Fibroblast of lung (primary cell): ENCODE results near the gene TPCN2. TPM values are rescaled to one million over a fixed set of nuclear protein-coding genes. Genes with fewer than 3 reads are reported as not detected.
A peak's percentile ranks its signal among the peaks of the same experiment; 100 is the strongest.

Source experiments
- DNase-seq, 2 donors: peaks; one replicate each; pipeline versions ENCODE4 v3.0.0 to v3.0.0-alpha.2; 2010; ENCODE audit warnings: low read depth in 2 of 2
- H2AFZ ChIP-seq: 2 replicates; pipeline ENCODE4 v1.5.1; 2012; ENCODE audit warnings: low read length, control low read depth, inconsistent platforms
- H3K27ac ChIP-seq: 2 replicates; pipeline ENCODE4 v1.5.1; 2011; ENCODE audit warnings: low read length, control low read depth; ENCODE audit not compliant: insufficient read depth
- H3K27me3 ChIP-seq: 2 replicates; pipeline ENCODE4 v1.5.1; 2011; ENCODE audit warnings: mild to moderate bottlenecking, low read length; ENCODE audit not compliant: control insufficient read depth, insufficient read depth
- H3K36me3 ChIP-seq: 2 replicates; pipeline ENCODE4 v1.5.1; 2011; ENCODE audit warnings: low read length; ENCODE audit not compliant: control insufficient read depth, insufficient read depth
- H3K4me1 ChIP-seq: 2 replicates; pipeline ENCODE4 v1.5.1; 2011; ENCODE audit warnings: low read length; ENCODE audit not compliant: control insufficient read depth, insufficient read depth; ENCODE audit errors: extremely low read depth
- H3K4me2 ChIP-seq: 2 replicates; pipeline ENCODE4 v1.5.1; 2011; ENCODE audit warnings: low read length, control low read depth; ENCODE audit not compliant: insufficient read depth; ENCODE audit errors: extremely low read depth
- H3K4me3 ChIP-seq, 4 experiments: fragments of 200-600 bp in 1 of 4; sonication (generic) in 1 of 4; replicated peaks in 1 of 4; 2 replicates each; pipeline ENCODE4 v1.5.1; 2011 to 2016; ENCODE audit warnings: low read length in 4 of 4, low read depth in 3 of 4, mild to moderate bottlenecking in 3 of 4, control low read depth in 2 of 4, inconsistent platforms in 1 of 4, mixed read lengths in 1 of 4; ENCODE audit not compliant: insufficient read depth in 1 of 4; ENCODE audit errors: control extremely low read depth in 1 of 4
- H3K79me2 ChIP-seq: 2 replicates; pipeline ENCODE4 v1.5.1; 2012; ENCODE audit warnings: mild to moderate bottlenecking, low read length, inconsistent platforms; ENCODE audit not compliant: control insufficient read depth, insufficient read depth
- H3K9ac ChIP-seq: 2 replicates; pipeline ENCODE4 v1.5.1; 2011; ENCODE audit warnings: mild to moderate bottlenecking, low read length, control low read depth; ENCODE audit not compliant: insufficient read depth
- H3K9me3 ChIP-seq: 2 replicates; pipeline ENCODE4 v1.5.1; 2012; ENCODE audit warnings: low read depth, low read length; ENCODE audit not compliant: control insufficient read depth, insufficient read depth
- H4K20me1 ChIP-seq: 2 replicates; pipeline ENCODE4 v1.5.1; 2011; ENCODE audit warnings: low read length; ENCODE audit not compliant: control insufficient read depth, insufficient read depth; ENCODE audit errors: extremely low read depth
- CTCF ChIP-seq, 2 donors: IDR thresholded peaks in 1 of 2; conservative IDR thresholded peaks in 1 of 2; 1 replicate in 1 of 2; 2 replicates in 1 of 2; pipeline ENCODE4 v1.5.1; 2011 to 2012; ENCODE audit warnings: low read length in 2 of 2, control low read depth in 1 of 2, inconsistent platforms in 1 of 2, low read depth in 1 of 2, mild to moderate bottlenecking in 1 of 2
- EZH2 ChIP-seq: IDR thresholded peaks from 2 replicates; pipeline ENCODE4 v1.5.1; 2012; ENCODE audit warnings: low read length, control low read depth, mild to moderate bottlenecking; ENCODE audit errors: missing control alignments
- polyA plus RNA-seq, 2 donors: library from polyadenylated mRNA; depleted of rRNA in 1 of 2; stranded (reverse) in 1 of 2; unstranded in 1 of 2; fragments of >200 nt; gene quantifications; 2 replicates each; pipeline ENCODE4 v1.2.1, GENCODE V29; 2011 to 2012; ENCODE audit warnings: missing spikeins in 1 of 2
- total RNA-seq: library from RNA; depleted of rRNA; stranded (reverse); fragments of >200 nt; gene quantifications from 2 replicates; pipeline ENCODE4 v1.2.1, GENCODE V29; 2014

TPCN2 gene
- total and polyA plus RNA-seq, 2 donors (not counting 1 experiment from before 2014, with no cell fraction given) = 9.7 to 11.7 TPM

- H2AFZ ChIP-seq = no peak overlapping the region
- H3K27ac ChIP-seq = no peak overlapping the region
- H3K4me1 ChIP-seq = no peaks in the 10 kb centered on the region
- no peak overlapping the region for H3K4me3 ChIP-seq
- H3K9ac ChIP-seq = no peak overlapping the region
- no peaks in the 10 kb centered on the region for H3K27me3 ChIP-seq
- no peak overlapping the region for H3K4me2 ChIP-seq
- no peaks in the 10 kb centered on the region for H3K9me3 ChIP-seq
- H3K36me3 ChIP-seq = no peaks in the 10 kb centered on the region
- H3K79me2 ChIP-seq = no peaks in the 10 kb centered on the region
- peak in 1 of 2 donors; percentile 14 for DNase-seq
- no peaks in the 10 kb centered on the region for H4K20me1 ChIP-seq
- TF ChIP-seq CTCF (conservative IDR thresholded peaks at IDR 0.05 in 1 of 2, IDR thresholded peaks at IDR 0.05 in 1 of 2; ENCODE audit: low read depth in 1 of 2, low read length in 2 of 2) (no peak), EZH2 (no peak)
Measured at GRCh38 chr11:69156235-69156639, 107.5 kb downstream of the TPCN2 start.

GRCh38 chr11:69156673-69157155 is 108.0 kb downstream of the TPCN2 start:
- H3K9ac ChIP-seq = no peak overlapping the region
- H3K27ac ChIP-seq = no peak overlapping the region

GRCh38 chr11:69157156-69157821 is 108.6 kb downstream of the TPCN2 start:
- no peaks in the 10 kb centered on the region for H3K9me3 ChIP-seq
- no peak overlapping the region for H3K4me2 ChIP-seq
- H2AFZ ChIP-seq = peak overlapping the region; percentile 17
- TF ChIP-seq EZH2 (no peak), CTCF (conservative IDR thresholded peaks at IDR 0.05 in 1 of 2, IDR thresholded peaks at IDR 0.05 in 1 of 2; ENCODE audit: low read depth in 1 of 2, low read length in 2 of 2) (no peak)
- H3K27me3 ChIP-seq = no peaks in the 10 kb centered on the region
- peak overlapping the region; percentile 16 for H3K9ac ChIP-seq
- no peaks in the 10 kb centered on the region for H3K36me3 ChIP-seq
- no peaks in the 10 kb centered on the region for H4K20me1 ChIP-seq
- H3K4me1 ChIP-seq = no peaks in the 10 kb centered on the region
- no peaks in the 10 kb centered on the region for H3K79me2 ChIP-seq
- no peak overlapping the region for H3K27ac ChIP-seq
- DNase-seq = peak; percentile 50 to 84
- H3K4me3 ChIP-seq = no peak overlapping the region

More at GRCh38 chr11:69156673-69157155, 108.0 kb downstream of the TPCN2 start:
- Histone ChIP-seq H3K36me3 (no peaks in the 10 kb centered on the region), H3K79me2 (no peaks in the 10 kb centered on the region), H3K4me2 (no peak overlapping the region), H3K27me3 (no peaks in the 10 kb centered on the region), H3K9me3 (no peaks in the 10 kb centered on the region), H3K4me1 (no peaks in the 10 kb centered on the region), H3K4me3 (no peak overlapping the region), H2AFZ (peak overlapping the region; percentile 17), H4K20me1 (no peaks in the 10 kb centered on the region)
- peak; percentile 22 to 57 for DNase-seq
- TF ChIP-seq EZH2 = no peak
- TF ChIP-seq CTCF (conservative IDR thresholded peaks at IDR 0.05 in 1 of 2, IDR thresholded peaks at IDR 0.05 in 1 of 2; ENCODE audit: low read depth in 1 of 2, low read length in 2 of 2) = no peak
